Fibroblast of upper back skin (primary cell): ENCODE measurements around the gene HSF2BP.
"Not testable (repeated sequence)": the region's sequence is repeated elsewhere in the genome, so short reads cannot be mapped to it uniquely, and the experiment has no call there.

Experiments used
- DNase-seq: peaks from one replicate; pipeline ENCODE4 v3.0.0-alpha.2; 2013

The HSF2BP gene

GRCh38 chr21:43687566-43688399, 28.5 kb upstream of the HSF2BP start:
- DNase-seq: no peak

DNA sequence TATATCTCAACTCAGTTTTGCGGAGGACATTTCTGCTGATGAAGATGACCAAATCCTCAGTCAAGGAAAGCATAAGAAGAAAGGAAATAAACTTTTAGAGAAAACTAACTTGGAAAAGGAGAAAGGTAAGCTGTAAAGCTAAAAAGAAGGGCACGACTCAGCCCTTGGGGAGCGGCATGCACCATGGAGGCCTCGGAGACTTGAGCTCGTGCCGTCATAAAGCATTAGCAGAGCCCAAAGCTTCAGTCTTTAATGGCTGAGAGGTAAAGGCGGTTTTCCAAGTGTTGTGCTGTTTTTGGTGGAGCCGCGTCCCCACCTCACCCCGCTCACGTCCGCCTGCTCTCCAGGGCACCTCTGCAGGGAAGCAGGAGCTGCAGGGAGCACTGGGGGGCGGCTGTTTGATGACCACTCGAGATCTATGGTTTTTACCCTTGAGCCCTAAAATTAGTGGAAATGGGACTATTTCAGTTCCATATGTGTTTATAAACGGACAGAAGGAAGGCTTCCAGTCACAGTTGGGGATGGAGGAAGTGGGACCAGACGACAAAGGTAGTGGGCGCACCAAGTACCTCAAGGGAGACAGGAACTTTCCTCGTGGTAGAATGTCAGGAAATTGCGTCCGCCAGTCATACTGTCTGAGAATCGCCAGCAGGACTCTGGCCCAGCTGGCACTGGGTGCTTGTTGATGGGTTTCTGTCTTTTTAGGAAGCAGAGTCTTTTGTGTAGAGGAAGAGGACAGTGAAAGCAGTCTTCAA, 27.7 kb upstream of the HSF2BP start:
- DNase-seq: no peak

DNA sequence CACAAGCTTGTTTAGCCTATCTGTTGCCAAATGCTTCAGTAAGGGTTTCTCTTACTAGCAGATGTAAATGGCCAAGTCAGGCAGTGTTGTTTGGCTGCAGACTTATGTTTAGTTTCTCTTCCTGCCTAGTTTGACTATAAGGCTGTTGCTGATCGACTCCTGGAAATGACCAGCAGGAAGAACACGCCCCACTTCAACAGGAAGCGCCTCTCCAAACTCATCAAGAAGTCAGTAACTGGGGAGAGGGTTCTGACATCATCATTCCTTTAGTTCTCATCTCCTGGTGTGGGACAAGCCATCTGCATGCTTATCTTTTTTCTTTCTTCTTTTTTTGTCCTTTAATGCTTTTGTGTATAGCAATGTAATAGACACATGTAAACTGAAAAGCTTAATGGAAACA, 25.1 kb upstream of the HSF2BP start:
- DNase-seq: no peak

DNA sequence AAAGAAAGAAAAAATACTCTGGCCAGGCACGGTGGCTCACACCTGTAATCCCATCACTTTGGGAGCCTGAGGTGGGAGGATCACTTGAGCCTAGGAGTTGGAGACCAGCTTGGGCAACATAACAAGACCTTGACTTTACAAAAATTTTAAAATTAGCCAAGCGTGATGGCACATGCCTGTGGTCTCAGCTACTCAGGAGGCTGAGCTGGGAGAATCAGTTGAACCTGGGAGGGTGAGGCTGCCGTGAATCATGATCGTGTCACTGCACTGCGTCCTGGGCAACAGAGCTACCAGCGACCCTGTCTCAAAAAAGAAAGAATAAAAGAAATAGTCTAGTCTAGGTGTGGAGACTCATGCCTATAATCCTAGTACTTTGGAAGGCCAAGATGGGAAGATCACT, 22.4 kb upstream of the HSF2BP start:
- DNase-seq: no peak

DNA sequence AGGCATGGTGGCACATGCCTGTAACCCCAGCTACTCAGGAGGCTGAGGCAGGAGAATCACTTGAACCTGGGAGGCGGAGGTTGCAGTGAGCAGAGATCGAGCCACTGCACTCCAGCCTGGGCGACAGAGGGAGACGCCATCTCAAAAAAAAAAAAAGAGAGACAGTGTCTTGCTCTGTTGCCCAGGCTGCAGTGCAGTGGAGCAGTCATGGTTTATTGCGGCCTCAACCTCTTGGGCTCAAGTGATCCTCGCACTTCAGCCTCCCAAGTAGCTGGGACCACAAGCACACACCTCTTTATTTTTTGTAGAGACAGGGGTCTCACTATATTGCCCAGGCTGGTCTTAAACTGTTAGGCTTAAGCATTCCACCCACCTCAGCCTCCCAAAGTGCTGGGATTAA, 21.1 kb upstream of the HSF2BP start:
- not testable (repeated sequence) for DNase-seq

DNA sequence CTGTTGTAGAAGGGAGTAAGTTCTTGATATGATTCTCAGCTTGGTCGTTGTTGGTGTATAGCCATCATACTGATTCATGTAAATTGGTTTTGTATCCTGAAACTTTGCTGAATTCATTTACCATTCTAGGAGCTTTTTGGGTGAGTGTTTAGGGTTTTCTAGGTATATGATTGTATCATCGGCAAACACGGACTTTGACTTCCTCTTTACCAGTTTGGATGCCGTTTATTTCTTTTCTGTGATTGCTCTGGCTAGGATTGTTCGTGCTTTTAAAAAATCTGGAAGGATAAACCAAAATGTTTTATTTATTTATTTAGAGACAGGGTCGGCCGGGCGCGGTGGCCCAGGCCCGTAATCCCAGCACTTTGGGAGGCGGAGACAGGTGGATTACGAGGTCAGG, 20.7 kb upstream of the HSF2BP start:
- no peak for DNase-seq

DNA sequence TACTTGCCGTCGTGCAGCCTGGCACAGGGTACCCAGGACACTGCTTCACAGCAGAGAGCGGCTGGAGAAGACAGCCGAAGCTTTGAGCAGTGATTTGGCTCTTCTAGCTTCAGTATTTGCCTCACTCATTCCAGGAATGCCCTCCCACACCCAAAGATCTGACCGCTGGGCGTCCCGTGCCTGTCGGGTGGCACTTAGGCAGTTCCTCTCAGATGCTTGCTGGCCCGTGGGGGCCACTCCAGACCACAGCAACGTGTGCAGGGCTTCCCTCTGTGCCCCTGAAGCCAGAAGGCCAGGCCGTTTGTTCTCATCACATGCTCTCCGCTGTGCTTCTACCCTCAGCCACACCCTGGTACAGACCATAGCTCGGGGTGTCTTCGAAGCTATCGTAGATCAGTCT, 17.1 kb upstream of the HSF2BP start:
- no peak for DNase-seq

GRCh38 chr21:43675871-43676270, 16.6 kb upstream of the HSF2BP start:
- DNase-seq: no peak

GRCh38 chr21:43669828-43670605, 10.7 kb upstream of the HSF2BP start:
- no peak for DNase-seq

GRCh38 chr21:43667191-43667904, 8.1 kb upstream of the HSF2BP start:
- peak; percentile 77 for DNase-seq

- DNase-seq: no peak
Measured at GRCh38 chr21:43665879-43666278, 6.6 kb upstream of the HSF2BP start.

GRCh38 chr21:43664358-43664757, 5.1 kb upstream of the HSF2BP start:
- DNase-seq: no peak

- DNase-seq: no peak
Measured at GRCh38 chr21:43663033-43663432, 3.7 kb upstream of the HSF2BP start.

DNA sequence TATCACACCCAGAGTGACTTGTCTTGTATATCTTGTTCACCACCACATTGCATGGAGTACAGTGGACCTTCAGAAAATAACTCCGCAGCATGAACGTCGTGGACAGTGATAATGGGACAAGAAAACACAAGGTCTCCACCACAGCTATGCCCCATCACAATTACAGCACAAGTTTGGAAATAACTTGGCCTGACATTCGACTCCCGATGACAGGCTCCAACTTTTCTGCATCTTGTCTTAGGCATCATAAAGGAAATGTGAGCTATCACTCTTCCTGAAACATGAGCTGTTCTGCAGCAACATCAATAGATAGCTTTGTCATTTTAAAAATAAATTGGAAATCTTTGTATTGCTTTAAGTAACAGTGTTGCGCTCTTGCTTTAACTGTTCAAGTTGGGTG, 3.0 kb upstream of the HSF2BP start:
- DNase-seq: no peak

DNA sequence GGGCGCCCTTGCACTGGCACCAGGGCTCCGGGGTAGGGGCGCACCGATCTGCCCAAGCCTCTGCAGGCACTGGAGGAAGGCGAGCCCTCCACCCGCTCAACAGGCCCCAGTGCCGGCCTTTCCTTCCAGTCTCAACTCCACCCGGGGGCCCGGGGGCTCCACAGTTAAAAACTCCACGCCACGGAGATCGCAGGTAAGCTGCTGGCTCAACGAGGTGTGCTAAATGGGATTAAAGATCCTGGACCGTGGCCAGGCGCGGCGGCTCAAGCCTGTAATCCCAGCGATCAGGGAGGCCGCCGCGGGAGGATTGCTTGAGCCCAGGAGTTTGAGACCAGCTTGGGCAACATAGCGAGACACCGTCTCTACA, 536 bp downstream of the HSF2BP start:
- DNase-seq: no peak

DNA sequence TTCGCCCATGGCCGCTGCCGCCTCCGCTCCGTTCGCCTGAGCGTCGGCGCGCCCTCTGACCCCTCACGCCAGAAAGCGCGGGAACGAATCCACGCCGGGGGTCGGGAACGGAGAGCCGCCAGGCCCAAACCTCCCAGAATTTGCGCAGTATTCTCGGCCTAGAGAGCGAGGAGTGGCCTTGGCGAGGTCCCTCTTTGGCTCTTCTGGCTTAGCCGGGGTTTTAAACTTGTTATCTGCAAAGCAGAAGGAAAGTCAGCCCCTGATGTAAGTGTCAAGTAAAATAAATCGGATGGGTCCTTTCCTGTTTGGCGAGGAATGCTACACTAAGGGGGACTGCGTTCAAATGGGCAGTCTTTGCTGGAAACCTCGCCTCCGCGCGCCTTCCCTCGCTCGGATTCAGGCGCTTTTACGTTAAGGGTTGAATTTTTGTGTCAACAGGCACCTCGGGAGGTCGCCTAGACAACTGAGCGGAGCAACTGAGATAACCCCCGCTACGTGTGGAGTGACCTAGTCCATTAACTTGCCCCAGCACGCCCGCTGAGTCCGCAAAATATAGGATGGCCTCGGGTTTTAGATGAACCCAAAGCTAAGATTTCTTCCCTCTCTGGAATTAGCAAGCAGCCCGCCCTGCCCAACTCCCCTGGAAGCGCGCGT, 1.1 kb downstream of the HSF2BP start:
- no peak for DNase-seq

DNA sequence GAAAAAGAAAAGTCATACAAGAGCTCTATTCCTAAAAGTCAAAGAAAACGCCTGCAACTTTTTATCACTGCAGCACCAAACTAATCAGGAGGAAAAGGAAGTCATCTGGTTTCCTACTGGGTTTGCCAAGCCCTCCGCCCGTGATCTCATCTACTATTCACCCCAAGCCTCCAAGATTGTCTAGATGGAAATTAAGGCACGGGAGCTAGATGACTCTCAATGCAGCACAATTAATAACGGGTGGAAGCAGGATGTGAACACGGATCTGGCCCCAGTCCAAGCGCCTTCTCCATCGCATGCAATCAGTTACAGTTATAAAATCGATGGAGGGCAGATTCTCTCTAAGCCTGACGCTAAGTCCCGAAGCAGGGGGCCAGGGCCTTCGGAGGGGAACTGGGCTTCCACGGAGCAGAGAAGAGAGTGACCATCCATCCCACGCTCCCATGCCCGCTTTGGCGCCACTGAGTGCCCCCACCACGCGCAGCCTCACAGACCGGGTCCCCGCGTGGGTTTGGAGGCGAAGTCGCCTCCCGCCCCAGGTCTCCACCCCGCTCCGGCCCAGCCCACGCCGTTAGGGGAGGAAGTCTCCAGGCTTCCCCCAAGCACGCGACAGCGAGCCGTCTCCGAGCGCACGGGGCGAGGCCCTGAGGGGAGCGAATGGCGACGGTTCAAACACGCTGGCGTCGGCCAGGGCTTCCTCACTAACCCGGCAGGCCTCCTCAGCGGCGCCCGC, 1.8 kb downstream of the HSF2BP start:
- peak; percentile 19 for DNase-seq

DNA sequence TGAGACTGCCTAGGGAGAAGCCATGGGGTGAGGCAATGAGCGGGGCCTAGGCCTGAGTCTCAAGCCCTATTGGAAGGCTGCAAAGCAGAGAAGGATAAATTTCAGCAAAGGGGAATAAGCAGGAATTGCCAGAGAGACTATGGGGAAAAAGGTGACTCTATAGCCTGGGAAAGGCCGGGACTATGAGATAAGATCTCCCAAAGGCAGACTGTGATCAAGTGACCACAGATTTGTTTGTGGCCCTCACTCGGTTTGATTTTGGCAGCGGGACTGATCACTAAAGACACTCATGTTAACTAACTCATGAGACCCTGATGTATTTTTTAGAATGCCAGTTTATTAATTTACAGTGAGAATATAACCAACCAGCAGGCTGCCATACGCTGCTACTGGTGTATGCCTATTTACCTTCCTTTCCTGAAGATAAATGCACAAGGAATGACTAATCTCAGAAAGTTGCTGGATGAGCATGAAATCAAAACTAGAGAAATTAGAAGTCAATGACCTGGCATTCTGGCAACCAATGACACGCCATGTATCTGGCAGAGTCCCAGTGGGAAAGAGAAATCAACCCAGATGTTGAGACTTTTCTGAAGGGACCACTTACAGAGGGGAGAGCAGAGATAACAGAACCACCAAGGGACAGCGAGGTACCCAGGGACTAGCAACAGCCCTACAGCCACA, 4.3 kb downstream of the HSF2BP start:
- DNase-seq: peak; percentile 63

DNA sequence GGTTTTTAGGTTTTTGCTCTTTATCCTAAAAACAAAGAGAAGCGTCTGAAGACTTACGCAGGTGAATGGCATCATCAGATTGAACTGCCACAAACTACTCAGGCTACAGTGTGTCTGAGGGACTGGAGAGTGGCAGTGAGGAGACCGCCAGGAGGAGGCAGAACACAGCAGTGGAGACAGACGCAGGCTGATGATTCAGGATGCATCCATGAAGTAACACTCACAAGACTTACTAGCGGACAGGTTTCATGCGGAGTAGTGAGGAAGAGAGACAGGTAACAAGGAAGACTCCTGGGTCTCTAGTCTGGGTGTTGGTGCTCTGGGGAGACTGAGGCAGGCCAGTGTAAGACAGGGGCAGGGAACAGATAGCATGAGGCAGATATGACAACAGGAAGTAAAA, 5.7 kb downstream of the HSF2BP start:
- DNase-seq: no peak

- no peak for DNase-seq
Measured at GRCh38 chr21:43652616-43653015, 6.7 kb downstream of the HSF2BP start.

GRCh38 chr21:43651926-43652325, 7.4 kb downstream of the HSF2BP start:
- not testable (repeated sequence) for DNase-seq
